ENCODE measurements around the gene PCBP3. TPM values are rescaled to one million over a fixed set of nuclear protein-coding genes. Genes with fewer than 3 reads are reported as not detected.

PCBP3 gene
- total and polyA plus RNA-seq, 10 of the 15 experiments (the other 5 are each of a cell fraction or from before 2014, with no cell fraction given) = 0.09 to 1.3 (median 0.46) TPM; not detected in 3

- Histone ChIP-seq H4K20me1 (ENCODE audit: control insufficient read depth, insufficient read depth) (no peaks in the 10 kb centered on the region; the same call in 1 of the 2 replicates), H3K4me2 (ENCODE audit: control insufficient read depth, insufficient read depth) (no peak overlapping the region), H2AFZ (ENCODE audit: control insufficient read depth, low read depth, low read length) (no peak overlapping the region), H3K9me3 (replicated peaks; ENCODE audit: control insufficient read depth, insufficient read depth, low read length) (no peaks in the 10 kb centered on the region), H3K79me2 (ENCODE audit: control insufficient read depth, insufficient read depth, low read length) (no peaks in the 10 kb centered on the region), H3K27ac (ENCODE audit: control insufficient read depth, insufficient read depth) (no peak overlapping the region), H3K4me1 (ENCODE audit: control insufficient read depth, insufficient read depth, low read length) (no peaks in the 10 kb centered on the region; the same call in 1 of the 2 replicates), H3K27me3 (replicated peaks in 1 of 2; ENCODE audit: control insufficient read depth in 2 of 2, insufficient read depth in 2 of 2, low read length in 1 of 2) (no peaks in the 10 kb centered on the region; a peak in 1 of 4 replicates), H3K36me3 (ENCODE audit: control insufficient read depth in 2 of 2, insufficient read depth in 2 of 2, low read length in 1 of 2) (no peaks in the 10 kb centered on the region), H3K9ac (ENCODE audit: control insufficient read depth, insufficient read depth, low read length) (no peak overlapping the region), H3K4me3 (no peak overlapping the region)
- no peak for TF ChIP-seq E2F4 (IDR thresholded peaks at IDR 0.05; ENCODE audit: low read depth, low read length)
- no peak for TF ChIP-seq SPI1 (IDR thresholded peaks at IDR 0.05; ENCODE audit: borderline replicate concordance, insufficient read depth, low read depth, low read length)
- no peak for TF ChIP-seq NKRF (conservative IDR thresholded peaks at IDR 0.05)
- no peak for TF ChIP-seq EED (IDR thresholded peaks at IDR 0.05; ENCODE audit: low read depth)
- TF ChIP-seq POU2F2 (IDR thresholded peaks at IDR 0.05; ENCODE audit: borderline replicate concordance, low read depth, low read length) = no peak
- TF ChIP-seq ZBTB33 (IDR thresholded peaks at IDR 0.05) = no peak
- TF ChIP-seq NFXL1 (IDR thresholded peaks at IDR 0.05; ENCODE audit: borderline replicate concordance) = no peak
- TF ChIP-seq PML (IDR thresholded peaks at IDR 0.05; ENCODE audit: low read length) = no peak
- no peak for TF ChIP-seq FOXM1 (IDR thresholded peaks at IDR 0.05; ENCODE audit: low read depth, low read length)
- TF ChIP-seq KAT2A (conservative IDR thresholded peaks at IDR 0.05; ENCODE audit: control insufficient read depth, low read depth, low read length) = no peak
- no peak for TF ChIP-seq GABPA (IDR thresholded peaks at IDR 0.05; ENCODE audit: low read depth)
- TF ChIP-seq SREBF1 (IDR thresholded peaks at IDR 0.05; ENCODE audit: low read length) = no peak
- no peak for TF ChIP-seq RAD21 (IDR thresholded peaks at IDR 0.05; ENCODE audit: insufficient read depth, low read depth, low read length)
- no peak for TF ChIP-seq ZBTB4 (CRISPR knock-in tag; IDR thresholded peaks at IDR 0.05)
- ChIA-PET CTCF (interaction anchor here (1.2 to 5.1 kb wide), 2 partner anchors 36 to 326 kb away, joined by 4 to 37 read pairs; no protein-coding TSS in a partner anchor), POLR2A (no interaction called here), RAD21 (ENCODE audit: unreplicated experiment) (no interaction called here), SMC1A (ENCODE audit: uncharacterized antibody, unreplicated experiment) (no interaction called here)
- no peak for FAIRE-seq
- in situ Hi-C loops (cut with MboI) (no loop called here), intact Hi-C loops (cut with micrococcal nuclease; ENCODE audit: unreplicated experiment) (no loop called here)
- no peak for ATAC-seq
- WGBS (ENCODE audit: insufficient coverage, insufficient replicate concordance, low lambda C conversion rate, missing lambda C conversion rate) = 62% methylated on average over 8 of the region's 8 CpGs
- BruUV-seq (replicated peaks) = no TSS peak
- no peak for DNase-seq (ENCODE audit: low read depth, low spot score)
Measured at GRCh38 chr21:45882645-45883044, 239.1 kb downstream of the PCBP3 start.

Measured in GM12878 (cell line).